HG02571 (cell line): ENCODE data around the gene STX3.

Source experiments
- ATAC-seq: cut with Tn5 transposase; IDR thresholded peaks from one replicate; pipeline ENCODE4 v1.9.1; 2021; ENCODE audit warnings: mild to moderate bottlenecking, moderate library complexity; ENCODE audit not compliant: unreplicated experiment

STX3 gene

GRCh38 chr11:59754859-59755700, at the start of gene STX3:
Gene STX3 (plus strand): TSS chr11:59755376. CDS start chr11:59755606, 230 bp downstream.
- ATAC-seq = peak; percentile 69

GRCh38 chr11:59706518-59707285, 48.5 kb upstream of the STX3 start:
- no peak for ATAC-seq

DNA sequence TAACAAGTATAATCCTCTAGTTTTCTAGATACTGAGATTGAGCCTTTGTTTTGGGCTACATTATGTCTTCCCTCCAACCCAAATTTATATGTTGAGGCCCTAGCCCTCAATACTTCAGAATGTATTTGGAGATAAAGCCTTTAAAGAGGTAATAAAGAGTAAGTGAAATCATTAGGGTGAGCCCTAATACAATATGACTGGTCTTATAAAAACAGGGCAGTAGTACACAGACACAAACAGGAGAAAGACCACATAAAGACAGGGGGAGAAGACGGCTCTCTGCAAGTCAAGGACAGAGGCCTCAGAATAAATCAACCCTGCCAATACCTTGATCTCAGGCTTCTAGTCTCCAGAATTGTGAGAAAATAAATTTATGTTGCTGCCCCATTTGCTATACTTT, 47.8 kb upstream of the STX3 start:
- ATAC-seq = no peak

DNA sequence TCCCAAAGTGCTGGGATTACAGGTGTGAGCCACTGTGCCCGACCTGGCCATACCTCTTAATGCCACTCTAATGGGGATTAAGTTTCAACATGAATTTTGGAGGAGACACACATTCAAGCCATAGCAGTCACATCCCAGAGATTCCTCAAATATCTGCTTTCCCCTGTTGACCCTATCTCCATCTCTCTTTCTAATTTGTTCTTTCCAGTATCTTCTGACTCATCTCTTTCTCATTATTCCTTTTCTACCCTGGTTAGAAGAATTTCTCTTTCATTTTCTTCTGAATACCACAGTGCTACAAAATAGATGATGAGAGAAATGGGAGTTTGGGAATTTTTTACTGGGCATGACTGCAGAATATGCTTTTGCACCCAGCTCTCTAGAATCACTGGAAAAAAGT, 46.6 kb upstream of the STX3 start:
- no peak for ATAC-seq

GRCh38 chr11:59710136-59710847, 44.9 kb upstream of the STX3 start:
- no peak for ATAC-seq

DNA sequence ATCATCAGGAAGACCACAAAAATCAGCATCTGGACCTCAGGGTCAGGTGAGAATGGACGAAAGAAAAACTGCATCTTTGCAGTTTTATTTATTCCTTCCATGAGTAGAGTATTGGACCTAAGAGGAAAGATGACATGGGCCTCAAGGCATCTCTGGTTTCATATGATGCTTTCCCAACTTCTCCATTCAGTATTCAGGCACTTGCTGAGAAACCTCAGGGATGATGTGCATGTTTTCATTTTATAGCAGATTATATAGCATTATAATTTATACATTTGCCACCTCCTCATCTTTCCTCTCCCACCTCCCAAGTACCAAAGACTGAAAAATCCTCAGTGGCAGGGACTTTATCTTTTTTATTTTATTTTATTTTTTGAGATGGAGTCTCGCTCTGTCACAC, 41.4 kb upstream of the STX3 start, which contains the start of gene OR10V1:
Gene OR10V1, minus strand, starts transcription at position 101 of the 400 bp plus-strand sequence. Its CDS starts 0 bp downstream, at position 101.
- ATAC-seq = no peak

- no peak for ATAC-seq
These were observed 39.1 kb upstream of the STX3 start for GRCh38 chr11:59716051-59716450.

DNA sequence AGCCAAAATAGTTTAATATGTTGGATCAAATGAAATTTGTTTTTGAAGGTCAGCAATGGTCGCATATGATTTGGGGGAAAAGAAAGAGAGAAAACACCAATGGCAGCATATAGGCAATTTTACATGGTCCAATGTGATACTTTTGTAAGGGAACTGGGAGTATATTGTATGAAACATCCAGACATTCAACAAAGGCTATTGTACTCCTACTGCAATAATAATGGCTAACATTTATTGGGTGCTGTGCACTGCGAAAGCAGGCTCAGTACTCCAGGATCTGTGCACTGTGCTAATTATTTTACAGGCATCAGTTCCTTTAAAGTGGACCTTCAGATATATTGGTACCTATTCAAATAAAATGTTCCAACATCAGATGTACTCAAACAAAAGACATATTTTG, 35.6 kb upstream of the STX3 start:
- ATAC-seq = no peak

DNA sequence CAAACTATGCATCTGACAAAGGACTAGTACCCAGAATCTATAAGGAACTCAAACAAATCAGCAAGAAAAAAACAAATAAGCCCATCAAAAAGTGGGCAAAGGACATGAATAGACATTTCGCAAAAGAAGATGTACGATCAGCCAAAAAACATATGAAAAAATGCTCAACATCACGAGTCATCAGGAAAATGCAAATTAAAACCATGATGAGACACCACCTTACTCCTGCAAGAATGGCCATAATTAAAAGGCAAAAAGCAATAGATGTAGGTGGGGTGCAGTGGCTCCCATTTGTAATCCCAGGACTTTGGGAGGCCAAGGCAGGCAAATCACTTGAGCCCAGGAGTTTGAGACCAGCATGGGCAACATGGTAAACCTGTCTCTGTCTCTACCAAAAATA, 31.1 kb upstream of the STX3 start:
- no peak for ATAC-seq

- ATAC-seq = no peak
These were observed 27.8 kb upstream of the STX3 start for GRCh38 chr11:59727426-59727825.

DNA sequence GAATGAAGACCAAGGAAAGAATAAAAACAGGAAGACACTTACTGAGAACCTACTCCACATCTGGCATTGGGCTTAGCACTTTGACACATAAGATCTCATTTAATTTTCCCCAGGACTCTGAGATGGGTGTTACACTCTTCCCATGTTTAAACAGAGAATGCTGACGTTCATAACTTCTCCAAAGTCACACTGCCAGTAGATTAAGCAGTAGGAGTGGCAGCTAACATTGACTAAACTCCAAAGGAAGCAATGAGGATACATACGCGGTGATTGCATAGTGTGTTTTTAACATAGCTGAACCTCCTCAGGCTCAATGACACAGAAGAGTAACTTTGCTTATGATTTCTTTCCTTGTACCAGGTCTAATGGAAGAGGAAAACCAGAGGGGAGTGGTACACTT, 27.0 kb upstream of the STX3 start:
- ATAC-seq = no peak

GRCh38 chr11:59728913-59729312, 26.3 kb upstream of the STX3 start:
- ATAC-seq = no peak

DNA sequence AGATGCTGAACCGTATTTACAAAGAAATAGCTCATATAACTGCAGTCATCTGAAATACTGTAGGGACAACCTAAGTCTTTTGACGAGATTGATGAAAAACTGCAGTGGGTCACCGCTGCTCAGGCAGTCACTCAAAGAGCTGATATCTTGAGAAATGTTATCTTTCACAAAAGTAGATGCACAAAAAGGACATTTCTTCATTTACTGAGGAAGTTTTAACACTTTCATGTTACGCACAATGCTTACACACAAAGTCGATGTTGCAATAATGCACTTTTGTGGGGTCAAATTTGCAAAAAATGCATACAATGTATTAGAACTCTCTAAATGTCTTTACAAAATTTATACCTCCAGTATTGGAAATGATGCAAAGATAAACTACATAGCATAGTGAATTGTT, 25.3 kb upstream of the STX3 start:
- no peak for ATAC-seq

DNA sequence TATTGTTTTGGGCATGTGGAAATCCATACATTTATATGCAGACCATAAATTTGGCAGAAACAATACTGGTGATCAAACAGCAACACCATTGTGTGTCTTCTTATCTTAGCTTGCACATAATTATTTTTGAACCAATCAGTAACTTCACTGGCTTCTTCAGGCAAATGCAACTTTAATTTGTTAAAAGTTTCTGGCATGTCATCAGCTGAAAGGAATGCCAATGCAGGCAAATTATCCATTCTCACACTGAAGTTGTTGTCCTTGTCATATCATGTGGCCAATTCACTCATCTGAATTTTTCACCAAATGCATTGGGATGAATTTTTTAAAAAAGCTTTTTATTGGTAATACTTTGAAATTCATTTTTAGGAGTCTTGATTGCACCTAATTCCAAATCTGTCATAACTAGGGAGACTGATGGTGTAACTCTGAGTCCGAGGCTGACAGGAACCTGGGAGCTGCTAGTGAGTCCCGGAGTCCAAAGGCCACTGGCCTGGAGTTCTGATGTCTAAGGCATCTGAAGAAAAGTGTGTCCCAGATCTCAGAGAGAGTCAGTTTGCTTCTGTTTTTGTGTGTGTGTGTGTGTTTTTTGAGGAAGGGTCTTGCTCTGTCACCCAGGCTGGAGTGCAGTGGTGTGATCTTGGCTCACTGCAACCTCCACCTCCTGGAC, 24.1 kb upstream of the STX3 start:
- no peak for ATAC-seq

- no peak for ATAC-seq
These were observed 9.1 kb upstream of the STX3 start for GRCh38 chr11:59746111-59746510.

DNA sequence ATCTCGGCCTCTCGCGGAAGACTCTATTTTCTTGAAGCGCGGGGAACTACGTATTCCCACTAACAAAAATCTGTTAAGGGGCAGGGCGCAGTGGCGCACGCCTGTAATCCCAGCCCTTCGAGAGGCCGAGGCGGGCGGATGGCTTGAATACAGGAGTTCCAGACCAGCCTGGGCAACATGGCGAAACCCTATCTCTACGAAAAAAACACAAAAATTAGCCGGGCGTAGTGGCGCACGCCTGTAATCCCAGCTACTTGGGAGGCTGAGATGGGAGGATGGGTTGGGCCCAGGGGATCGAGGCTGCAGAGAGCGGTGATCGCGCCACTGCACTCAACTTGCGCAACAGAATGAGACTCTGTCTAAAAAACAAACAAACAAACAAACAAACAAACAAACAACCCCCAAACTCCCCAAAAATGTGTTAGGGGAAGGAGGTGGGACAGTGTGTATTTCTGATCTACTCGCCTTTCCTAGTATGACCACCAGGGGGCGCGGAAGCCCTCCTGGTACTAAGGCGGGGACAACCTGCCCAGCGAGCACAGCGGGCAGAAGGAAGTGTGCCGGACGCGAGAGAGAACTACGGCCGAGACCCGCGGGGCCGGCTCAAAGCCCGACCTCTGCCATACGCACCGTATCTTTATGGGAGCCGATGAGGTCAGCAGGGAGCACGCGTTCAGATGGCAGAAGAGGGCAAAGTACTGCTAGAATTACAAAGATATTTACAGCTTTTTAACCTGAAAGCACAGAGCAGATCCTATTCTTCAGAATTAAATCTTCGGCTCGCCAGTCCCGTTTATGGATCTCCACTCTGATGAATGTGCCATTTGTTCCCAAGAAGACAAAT, 1.3 kb upstream of the STX3 start:
- ATAC-seq = peak; percentile 68

GRCh38 chr11:59754494-59754858, 700 bp upstream of the STX3 start:
- no peak for ATAC-seq

DNA sequence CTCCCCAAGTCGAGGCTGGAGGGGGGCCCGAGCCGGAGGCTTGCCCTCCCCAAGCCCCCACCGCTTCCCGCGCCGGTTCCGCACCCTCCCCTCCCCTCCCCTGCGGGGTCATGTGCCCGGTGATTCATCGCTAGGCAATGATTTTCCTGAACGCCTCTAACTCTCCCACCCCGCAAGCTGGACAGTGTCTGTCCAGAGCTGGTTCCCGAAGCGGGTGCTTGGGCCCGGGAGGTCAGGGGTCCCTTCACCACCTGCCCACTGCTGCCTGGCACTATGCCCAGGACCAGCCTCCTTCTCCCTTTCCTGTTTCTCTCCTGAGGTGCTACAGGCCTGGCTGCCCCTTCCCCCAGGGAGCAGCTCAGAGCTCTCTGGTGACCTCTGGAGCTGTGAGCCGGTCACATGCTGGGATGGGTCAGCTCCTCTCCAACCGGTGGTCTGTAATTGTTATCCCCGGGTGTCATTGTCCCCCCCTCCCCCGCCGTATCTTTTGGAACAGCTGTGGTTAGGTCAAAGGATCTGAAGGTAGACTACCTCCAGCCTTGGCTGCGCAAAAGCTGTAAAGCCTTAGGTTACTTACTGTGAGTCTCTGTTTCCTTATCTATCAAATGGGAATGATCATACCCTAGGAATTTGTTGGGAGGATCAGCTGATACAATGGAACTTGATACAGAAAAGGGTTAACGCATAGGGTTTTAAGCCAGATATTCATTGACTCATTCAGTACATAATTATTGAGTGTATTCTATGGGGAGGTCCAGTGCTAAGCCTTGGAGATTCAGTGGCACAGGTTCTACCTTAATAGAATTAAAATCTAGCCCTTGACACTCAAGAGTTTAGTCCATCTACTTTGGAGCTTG, 753 bp downstream of the STX3 start:
- no peak for ATAC-seq

GRCh38 chr11:59756558-59756840, 1.3 kb downstream of the STX3 start:
- ATAC-seq = no peak
